ENCODE measurements around the gene POLR3GL. TPM values are rescaled to one million over a fixed set of nuclear protein-coding genes. Genes with fewer than 3 reads are reported as not detected.
A peak's percentile ranks its signal among the peaks of the same experiment; 100 is the strongest.

POLR3GL gene
- total RNA-seq, 1 donor from 2014 or later = 12.1 TPM

DNA sequence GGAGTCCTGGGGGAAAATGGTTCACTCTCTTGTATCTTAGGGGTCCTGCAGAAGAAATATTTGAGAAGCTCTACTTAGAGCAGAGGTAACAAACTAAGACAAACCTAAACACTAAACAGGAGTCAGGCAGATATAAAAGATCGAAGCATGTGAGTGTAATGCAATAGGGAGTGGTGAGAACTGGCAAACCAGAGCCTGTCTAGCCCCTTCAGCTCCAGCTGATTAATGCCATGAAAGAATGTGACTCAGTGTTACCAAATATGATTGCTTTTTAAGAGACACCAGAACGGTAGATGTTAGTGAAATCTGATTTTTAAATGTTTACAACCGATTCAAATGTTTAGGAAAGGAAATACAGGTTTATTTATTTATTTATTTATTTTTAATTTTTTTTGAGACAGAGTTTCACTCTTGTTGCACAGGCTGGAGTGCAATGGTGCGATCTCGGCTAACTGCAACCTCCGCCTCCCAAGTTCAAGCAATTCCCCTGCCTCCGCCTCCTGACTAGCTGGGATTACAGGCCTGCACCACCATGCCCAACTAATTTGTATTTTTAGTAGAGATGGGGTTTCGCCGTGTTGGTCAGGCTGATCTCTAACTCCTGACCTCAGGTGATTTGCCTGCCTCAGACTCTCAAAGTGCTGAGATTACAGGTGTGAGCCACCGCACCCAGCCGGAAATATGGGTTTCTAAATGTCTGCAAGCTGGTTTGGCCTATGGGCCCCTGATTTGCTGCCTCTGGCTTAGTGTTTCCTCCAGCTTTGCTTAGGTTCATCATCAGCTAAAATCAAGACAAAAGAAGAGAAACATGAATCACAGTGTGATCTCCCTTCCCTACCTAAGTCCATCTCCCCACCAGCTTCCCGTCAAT lies 19.7 kb downstream of the POLR3GL start:
- Mint-ChIP-seq H3K4me3 (peak overlapping the region; percentile 63), H3K27me3 (no peaks in the 10 kb centered on the region), H3K4me1 (peaks cover 39% of the 10 kb centered on the region), H3K36me3 (ENCODE audit: low read depth) (peaks cover 2% of the 10 kb centered on the region), H3K27ac (peak overlapping the region; percentile 88), H3K9me3 (no peaks in the 10 kb centered on the region)
- no peak for DNase-seq
- intact Hi-C loops (cut with micrococcal nuclease) = no loop called here

- intact Hi-C loops (cut with micrococcal nuclease) = no loop called here
- Mint-ChIP-seq H3K27me3 (no peaks in the 10 kb centered on the region), H3K36me3 (ENCODE audit: low read depth) (peaks cover 2% of the 10 kb centered on the region), H3K4me3 (peak overlapping the region; percentile 63), H3K9me3 (no peaks in the 10 kb centered on the region), H3K4me1 (peaks cover 39% of the 10 kb centered on the region), H3K27ac (peak overlapping the region; percentile 88)
- no peak for DNase-seq
Measured at GRCh38 chr1:145985129-145985501, 20.6 kb downstream of the POLR3GL start.

DNA sequence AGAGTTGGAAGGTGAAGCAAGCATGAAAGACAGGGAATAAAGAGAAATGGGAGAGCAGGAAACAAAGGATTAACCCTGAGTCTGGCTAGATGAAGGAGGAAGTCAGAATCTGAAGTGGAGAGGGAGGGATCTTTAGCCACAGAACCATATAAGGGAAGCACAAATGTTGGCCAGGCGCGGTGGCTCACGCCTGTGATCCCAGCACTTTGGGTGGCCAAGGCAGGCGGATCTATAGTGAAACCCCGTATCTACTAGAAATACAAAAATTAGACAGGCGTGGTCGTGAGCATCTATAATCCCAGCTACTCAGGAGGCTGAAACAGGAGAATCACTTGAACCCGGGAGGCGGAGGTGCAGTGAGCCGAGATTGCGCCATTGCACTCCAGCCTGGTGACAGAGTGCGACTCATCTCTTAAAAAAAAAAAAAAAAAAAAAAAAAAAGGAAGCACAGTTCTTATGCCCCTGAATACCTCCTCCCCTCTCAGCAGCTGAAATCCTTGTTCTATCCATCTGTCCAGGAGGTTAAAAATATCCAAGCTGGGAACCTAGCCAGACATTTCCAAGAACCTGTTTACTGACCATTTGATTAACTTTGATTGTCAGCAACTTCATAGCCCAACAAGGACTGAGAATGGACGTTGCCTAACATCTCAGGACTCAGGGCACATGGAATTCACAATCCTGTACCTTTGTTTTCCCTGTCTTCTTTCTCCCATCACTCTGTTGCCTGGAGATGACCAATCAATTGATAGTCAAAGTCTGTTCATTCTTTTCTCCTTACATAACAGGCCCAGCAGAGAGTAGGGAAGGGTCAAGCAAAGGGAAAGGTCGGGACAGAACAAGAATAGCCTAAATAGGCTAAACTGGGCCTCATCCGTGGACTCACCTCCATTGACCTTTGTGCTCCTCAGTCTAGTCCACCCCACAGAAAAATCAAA lies 21.3 kb downstream of the POLR3GL start:
- Mint-ChIP-seq H3K27ac (peak overlapping the region; percentile 88), H3K9me3 (no peaks in the 10 kb centered on the region), H3K4me1 (peaks cover 44% of the 10 kb centered on the region), H3K4me3 (peak overlapping the region; percentile 63), H3K36me3 (ENCODE audit: low read depth) (peaks cover 2% of the 10 kb centered on the region), H3K27me3 (no peaks in the 10 kb centered on the region)
- intact Hi-C loops (cut with micrococcal nuclease) = no loop called here
- DNase-seq = no peak

- Mint-ChIP-seq H3K4me3 (no peak overlapping the region), H3K9me3 (no peaks in the 10 kb centered on the region), H3K36me3 (ENCODE audit: low read depth) (peaks cover 3% of the 10 kb centered on the region), H3K4me1 (peaks cover 48% of the 10 kb centered on the region), H3K27me3 (no peaks in the 10 kb centered on the region), H3K27ac (no peak overlapping the region)
- DNase-seq = no peak
- intact Hi-C loops (cut with micrococcal nuclease) = no loop called here
Measured at GRCh38 chr1:145986551-145986950, 22.1 kb downstream of the POLR3GL start.

- Mint-ChIP-seq H3K27ac (no peak overlapping the region), H3K4me1 (peaks cover 59% of the 10 kb centered on the region), H3K9me3 (no peaks in the 10 kb centered on the region), H3K4me3 (no peak overlapping the region), H3K27me3 (no peaks in the 10 kb centered on the region), H3K36me3 (ENCODE audit: low read depth) (peaks cover 16% of the 10 kb centered on the region)
- DNase-seq = no peak
- intact Hi-C loops (cut with micrococcal nuclease) = no loop called here
Measured at GRCh38 chr1:145987926-145988325, 23.4 kb downstream of the POLR3GL start.

GRCh38 chr1:145988773-145989172 lies 24.3 kb downstream of the POLR3GL start:
- no peaks in the 10 kb centered on the region for H3K27me3 Mint-ChIP-seq
- no peak overlapping the region for H3K4me3 Mint-ChIP-seq
- no peak for DNase-seq
- no peaks in the 10 kb centered on the region for H3K9me3 Mint-ChIP-seq
- peaks cover 61% of the 10 kb centered on the region for H3K4me1 Mint-ChIP-seq
- H3K27ac Mint-ChIP-seq = peak overlapping the region; percentile 9
- intact Hi-C loops (cut with micrococcal nuclease) = no loop called here
- H3K36me3 Mint-ChIP-seq (ENCODE audit: low read depth) = peaks cover 24% of the 10 kb centered on the region

DNA sequence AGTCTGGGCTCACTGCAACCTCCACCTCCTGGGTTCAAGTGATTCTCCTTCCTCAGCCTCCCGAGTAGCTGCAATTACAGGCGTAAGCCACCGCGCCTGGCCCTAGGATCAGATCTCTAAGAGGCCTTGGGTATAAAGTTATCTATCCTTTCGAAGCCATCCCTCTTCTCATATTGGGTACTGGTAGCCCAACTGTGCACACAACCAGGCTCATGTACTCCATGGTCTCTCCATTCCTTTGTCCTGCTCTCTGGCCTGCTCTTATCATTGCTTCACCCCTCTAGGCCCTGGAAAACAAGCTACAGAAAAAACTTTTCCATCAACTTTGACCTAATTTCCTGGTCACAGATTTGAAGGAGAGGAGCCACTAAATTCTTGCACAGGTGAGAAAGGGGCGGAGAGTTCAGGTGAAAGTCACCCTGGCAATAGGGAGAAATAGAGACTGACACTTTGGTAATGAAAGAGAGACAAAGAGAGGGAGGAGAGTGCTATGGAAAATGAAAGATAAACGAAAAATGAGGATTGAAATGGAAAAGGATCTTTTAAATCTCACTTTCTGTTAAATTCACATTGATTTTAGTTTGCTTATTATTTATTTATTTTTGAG lies 25.9 kb downstream of the POLR3GL start:
- peaks cover 58% of the 10 kb centered on the region for H3K4me1 Mint-ChIP-seq
- H3K27ac Mint-ChIP-seq = no peak overlapping the region
- H3K27me3 Mint-ChIP-seq = no peaks in the 10 kb centered on the region
- H3K36me3 Mint-ChIP-seq (ENCODE audit: low read depth) = peaks cover 38% of the 10 kb centered on the region
- no peaks in the 10 kb centered on the region for H3K9me3 Mint-ChIP-seq
- intact Hi-C loops (cut with micrococcal nuclease) = loop anchor here (10.0 kb wide), 1 partner anchor 1554 kb away; the partner anchor contains the start of gene BCL9
- H3K4me3 Mint-ChIP-seq = no peak overlapping the region
- no peak for DNase-seq

DNA sequence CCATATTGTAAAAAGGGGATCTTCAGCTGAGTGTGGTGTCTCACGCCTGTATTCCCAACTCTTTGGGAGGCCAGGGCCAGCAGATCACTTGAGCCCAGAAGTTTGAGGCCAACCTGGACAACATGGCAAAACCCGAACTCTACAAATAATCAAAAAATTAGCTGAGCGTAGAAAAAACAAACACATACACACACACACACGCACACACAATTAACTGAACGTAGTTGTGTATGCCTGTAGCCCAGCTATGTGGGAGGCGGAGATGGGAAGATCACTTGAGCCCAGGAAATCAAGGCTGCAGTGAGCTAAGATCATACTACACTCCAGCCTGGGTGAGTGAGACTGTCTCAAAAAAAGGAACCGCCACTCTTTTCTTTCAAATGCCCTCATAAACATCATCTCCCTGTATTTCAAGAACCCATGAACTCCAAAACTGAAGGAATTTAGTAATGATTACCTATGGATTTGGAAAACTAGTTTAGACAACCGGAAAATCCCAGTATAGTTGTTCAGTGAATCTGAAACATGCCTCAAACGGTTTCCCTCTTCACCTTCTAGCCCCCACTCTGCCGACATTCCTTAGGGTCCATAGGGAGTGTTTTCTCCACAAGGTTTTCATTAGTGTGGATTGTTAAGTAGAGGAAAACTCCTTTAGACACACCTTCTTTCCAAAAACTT lies 27.4 kb downstream of the POLR3GL start:
- peak overlapping the region; percentile 37 for H3K4me3 Mint-ChIP-seq
- peaks cover 48% of the 10 kb centered on the region for H3K36me3 Mint-ChIP-seq (ENCODE audit: low read depth)
- intact Hi-C loops (cut with micrococcal nuclease) = loop anchor here (10.0 kb wide), 1 partner anchor 1553 kb away; the partner anchor contains the start of gene BCL9
- H3K9me3 Mint-ChIP-seq = no peaks in the 10 kb centered on the region
- peak overlapping the region; percentile 34 for H3K27ac Mint-ChIP-seq
- no peak for DNase-seq
- H3K4me1 Mint-ChIP-seq = peaks cover 52% of the 10 kb centered on the region
- no peaks in the 10 kb centered on the region for H3K27me3 Mint-ChIP-seq

GRCh38 chr1:145992502-145992936 lies 28.0 kb downstream of the POLR3GL start:
- Mint-ChIP-seq H3K4me3 (peak overlapping the region; percentile 93), H3K4me1 (peaks cover 56% of the 10 kb centered on the region), H3K27me3 (no peaks in the 10 kb centered on the region), H3K36me3 (ENCODE audit: low read depth) (peaks cover 48% of the 10 kb centered on the region), H3K9me3 (no peaks in the 10 kb centered on the region), H3K27ac (peak overlapping the region; percentile 65)
- intact Hi-C loops (cut with micrococcal nuclease) = loop anchor here (10.0 kb wide), 1 partner anchor 1552 kb away; the partner anchor contains the start of gene BCL9
- no peak for DNase-seq

DNA sequence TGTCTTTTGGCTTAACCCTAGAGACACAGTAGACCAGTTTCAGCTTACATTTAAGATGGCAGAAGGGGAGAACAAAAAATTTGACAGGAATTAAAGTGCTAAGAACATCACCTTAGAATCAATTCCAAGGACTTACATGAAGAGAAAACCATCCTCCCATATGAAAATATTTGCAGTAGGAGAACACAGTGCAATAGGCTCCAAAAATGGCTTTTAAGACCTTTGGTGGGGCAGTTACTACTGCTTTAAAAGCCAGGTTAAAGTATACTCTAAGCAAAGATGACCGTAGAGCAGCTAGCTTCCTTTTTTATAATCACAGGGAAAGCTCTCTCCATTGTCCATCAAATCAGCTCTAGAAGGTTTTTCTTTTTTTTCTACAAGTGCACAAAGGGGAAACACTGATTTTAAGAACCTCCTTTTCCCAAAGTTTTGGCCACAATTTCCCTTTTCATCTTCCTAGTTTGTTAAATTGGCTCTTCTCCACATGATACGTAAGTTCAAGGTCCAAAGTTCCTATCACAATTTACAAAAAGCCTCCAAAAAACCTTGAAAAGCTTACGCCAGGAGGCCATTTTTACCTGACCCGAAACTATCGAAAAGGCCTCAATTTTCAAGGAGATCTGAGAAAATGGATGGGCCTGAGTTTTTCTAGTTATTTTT lies 28.6 kb downstream of the POLR3GL start:
- Mint-ChIP-seq H3K4me3 (peak overlapping the region; percentile 93), H3K27ac (peak overlapping the region; percentile 98), H3K9me3 (no peaks in the 10 kb centered on the region), H3K27me3 (no peaks in the 10 kb centered on the region), H3K36me3 (ENCODE audit: low read depth) (peaks cover 48% of the 10 kb centered on the region), H3K4me1 (peaks cover 61% of the 10 kb centered on the region)
- intact Hi-C loops (cut with micrococcal nuclease) = loop anchor here (10.0 kb wide), 1 partner anchor 1552 kb away; the partner anchor contains the start of gene BCL9
- no peak for DNase-seq

GRCh38 chr1:145993618-145994390 lies 29.3 kb downstream of the POLR3GL start:
- H3K27me3 Mint-ChIP-seq = no peaks in the 10 kb centered on the region
- H3K4me3 Mint-ChIP-seq = peak overlapping the region; percentile 93
- intact Hi-C loops (cut with micrococcal nuclease) = loop anchor here (10.0 kb wide), 1 partner anchor 1551 kb away; the partner anchor contains the start of gene BCL9
- H3K4me1 Mint-ChIP-seq = peaks cover 64% of the 10 kb centered on the region
- H3K36me3 Mint-ChIP-seq (ENCODE audit: low read depth) = peaks cover 48% of the 10 kb centered on the region
- DNase-seq = no peak
- no peaks in the 10 kb centered on the region for H3K9me3 Mint-ChIP-seq
- peak overlapping the region; percentile 98 for H3K27ac Mint-ChIP-seq

Data from activated CD4-positive, alpha-beta T cell treated with anti-CD3 and anti-CD28 coated beads, Interleukin-2, amount 10 ng/mL, durations not matched to agents 24 days and 14 days (primary cell).